GM12878 (cell line): ENCODE results near the gene RSBN1L. TPM values are rescaled to one million over a fixed set of nuclear protein-coding genes. Genes with fewer than 3 reads are reported as not detected.

Source experiments
- ATAC-seq: fragments of 200-7000 bp; cut with Tn5 transposase; 3 replicates; pipeline ENCODE4 v1.9.1; 2020; ENCODE audit warnings: mild to moderate bottlenecking, moderate library complexity
- BruUV-seq: library from RNA; stranded (reverse); fragments of 400-500 nt; replicated peaks from 2 replicates; lab custom pipeline; 2021; lab: Mats Ljungman, UMichigan
- CTCF ChIA-PET: fragments of 300-600 bp; sonication (Branson Sonifier 250); formaldehyde crosslinking; extraction: SDS; loops from one replicate; lab custom pipeline; 2021; ENCODE audit warnings: inconsistent platforms; lab: Yijun Ruan, JAX
- POLR2A ChIA-PET: fragments of 350-600 bp; formaldehyde crosslinking; extraction: SDS; loops from one replicate; lab custom pipeline; 2021; ENCODE audit warnings: inconsistent platforms; lab: Charles Lee
- RAD21 ChIA-PET: fragments of 300-600 bp; sonication (Branson Sonifier 250); formaldehyde crosslinking; loops from one replicate; lab custom pipeline; 2023; ENCODE audit warnings: antibody characterized with exemption; ENCODE audit not compliant: unreplicated experiment; lab: Charles Lee
- SMC1A ChIA-PET: fragments of 300-600 bp; sonication (Branson Sonifier 250); formaldehyde crosslinking; loops from one replicate; lab custom pipeline; 2023; ENCODE audit not compliant: unreplicated experiment, uncharacterized antibody; lab: Charles Lee
- DNase-seq: peaks from one replicate; pipeline ENCODE4 v3.0.0-alpha.2; 2011; ENCODE audit warnings: low read depth, low spot score
- FAIRE-seq: peaks from 3 replicates; lab custom pipeline; 2011; peaks lifted over from hg19 to GRCh38; lab: Jason Lieb, UNC
- H2AFZ ChIP-seq: 2 replicates; pipeline ENCODE4 v1.6.0; 2011; ENCODE audit warnings: low read depth, low read length, control low read depth; ENCODE audit not compliant: control insufficient read depth
- H3K27ac ChIP-seq: 2 replicates; pipeline ENCODE4 v1.5.1; 2011; ENCODE audit warnings: control low read depth; ENCODE audit not compliant: control insufficient read depth, insufficient read depth
- H3K27me3 ChIP-seq, 2 experiments: replicated peaks in 1 of 2; 2 replicates each; pipeline versions ENCODE4 v1.6.0 to v1.6.1; 2011; ENCODE audit warnings: low read length in 1 of 2; ENCODE audit not compliant: control insufficient read depth in 2 of 2, insufficient read depth in 2 of 2
- H3K36me3 ChIP-seq, 2 experiments: 2 replicates each; pipeline ENCODE4 v1.5.1; 2011; ENCODE audit warnings: low read length in 1 of 2; ENCODE audit not compliant: control insufficient read depth in 2 of 2, insufficient read depth in 2 of 2
- H3K4me1 ChIP-seq: 2 replicates; pipeline ENCODE4 v1.6.1; 2011; ENCODE audit warnings: mild to moderate bottlenecking, low read length, moderate library complexity, mixed read lengths; ENCODE audit not compliant: control insufficient read depth, insufficient read depth
- H3K4me2 ChIP-seq: 2 replicates; pipeline ENCODE4 v1.6.0; 2011; ENCODE audit warnings: control low read depth; ENCODE audit not compliant: control insufficient read depth, insufficient read depth
- H3K4me3 ChIP-seq: fragments of 200-600 bp; sonication (generic); 2 replicates; pipeline ENCODE4 v1.5.1; 2016
- H3K79me2 ChIP-seq: 2 replicates; pipeline ENCODE4 v1.6.0; 2011; ENCODE audit warnings: low read length; ENCODE audit not compliant: control insufficient read depth, insufficient read depth
- H3K9ac ChIP-seq: 2 replicates; pipeline ENCODE4 v1.8.0; 2011; ENCODE audit warnings: low read length, control low read depth, mixed read lengths; ENCODE audit not compliant: control insufficient read depth, insufficient read depth
- H3K9me3 ChIP-seq: replicated peaks from 3 replicates; pipeline ENCODE4 v1.5.1; 2011; ENCODE audit warnings: mild to moderate bottlenecking, low read length; ENCODE audit not compliant: control insufficient read depth, insufficient read depth
- H4K20me1 ChIP-seq: 2 replicates; pipeline ENCODE4 v1.6.0; 2011; ENCODE audit not compliant: control insufficient read depth, insufficient read depth
- IKZF1 ChIP-seq: fragments of 450-650 bp; conservative IDR thresholded peaks from 2 replicates; pipeline ENCODE4 v1.6.1; 2017; ENCODE audit warnings: antibody characterized with exemption, mild to moderate bottlenecking
- MEF2B ChIP-seq: fragments of 450-650 bp; IDR thresholded peaks from 2 replicates; pipeline ENCODE4 v1.6.1; 2018; ENCODE audit warnings: mild to moderate bottlenecking, moderate library complexity; ENCODE audit not compliant: partially characterized antibody, poor library complexity, severe bottlenecking
- NBN ChIP-seq: fragments of 450-650 bp; IDR thresholded peaks from 2 replicates; pipeline ENCODE4 v1.6.1; 2016
- ZNF217 ChIP-seq: fragments of 450-650 bp; IDR thresholded peaks from 2 replicates; pipeline ENCODE4 v1.6.1; 2017; ENCODE audit warnings: antibody characterized with exemption, mild to moderate bottlenecking
- ZSCAN29 ChIP-seq: fragments of 450-650 bp; IDR thresholded peaks from 2 replicates; pipeline ENCODE4 v1.6.1; 2017; ENCODE audit warnings: mild to moderate bottlenecking, moderate library complexity
- WGBS: methylation state at CpG from one replicate; pipeline ENCODE4 v1.1.6; 2016; ENCODE audit warnings: low lambda C conversion rate; ENCODE audit not compliant: insufficient replicate concordance, insufficient coverage; ENCODE audit errors: missing lambda C conversion rate; 5-methylcytosine and 5-hydroxymethylcytosine counted together
- in situ Hi-C: fragments of 300-500 bp; cut with MboI; formaldehyde crosslinking; loops from 9 replicates; pipeline ENCODE4 v1.14.3; 2018; ENCODE audit warnings: mixed read lengths
- intact Hi-C: fragments of 100-400 bp; cut with micrococcal nuclease; formaldehyde crosslinking; loops from one replicate; pipeline ENCODE4 v1.14.2; 2022; ENCODE audit not compliant: unreplicated experiment
- polyA plus RNA-seq, 11 experiments: library from polyadenylated mRNA; depleted of rRNA in 4 of 11; unstranded in 6 of 11; stranded (reverse) in 5 of 11; fragments of >200 nt; fragmentation: Nextera tagmentation in 4 of 11; fragmentation: Illumina TruSeq in 1 of 11; extraction: Ambion mirVana in 4 of 11; extraction: Trizol in 1 of 11; gene quantifications; 1 replicate in 1 of 11; 2 replicates in 10 of 11; pipeline versions ENCODE4 v1.2.1 to v1.2.3, GENCODE V29; 2011 to 2016; ENCODE audit warnings: inconsistent platforms in 2 of 11, missing spikeins in 2 of 11, low read depth in 1 of 11
- total RNA-seq, 4 experiments: library from RNA; depleted of rRNA in 3 of 4; stranded (reverse); fragments of >200 nt in 3 of 4; fragmentation: Illumina TruSeq in 1 of 4; extraction: Trizol in 1 of 4; gene quantifications; 2 replicates each; pipeline versions ENCODE4 v1.2.1 to v1.2.3, GENCODE V29; 2013 to 2021

The RSBN1L gene
- total and polyA plus RNA-seq, 10 of the 15 experiments (the other 5 are each of a cell fraction or from before 2014, with no cell fraction given) = 4.5 to 23.7 (median 10.3) TPM

GRCh38 chr7:77791336-77791735, 95.1 kb downstream of the RSBN1L start:
- in situ Hi-C loops (no loop called here), intact Hi-C loops (no loop called here)
- Histone ChIP-seq H4K20me1 (no peaks in the 10 kb centered on the region), H3K36me3 (peaks cover 0 to 13% of the 10 kb centered on the region in 2 experiments; a peak in 2 of 4 replicates), H3K4me3 (no peak overlapping the region), H2AFZ (no peak overlapping the region), H3K9me3 (no peaks in the 10 kb centered on the region), H3K4me1 (no peaks in the 10 kb centered on the region; the same call in 1 of the 2 replicates), H3K27ac (no peak overlapping the region), H3K9ac (no peak overlapping the region), H3K4me2 (no peak overlapping the region), H3K27me3 (no peaks in the 10 kb centered on the region), H3K79me2 (peaks cover 19% of the 10 kb centered on the region)
- ATAC-seq (no peak), DNase-seq (no peak), FAIRE-seq (no peak)
- TF ChIP-seq ZNF217 (no peak), MEF2B (no peak), NBN (no peak)
- SMC1A ChIA-PET = no interaction called here
- BruUV-seq = no TSS peak
- CTCF ChIA-PET = interaction anchor here (1.3 to 1.5 kb wide), 2 partner anchors 9 to 140 kb away, joined by 5 read pairs; no protein-coding TSS in a partner anchor
- POLR2A ChIA-PET = interaction anchor here (0.6 to 0.7 kb wide), 2 partner anchors 592 to 1375 kb away, joined by 3 read pairs; no protein-coding TSS in a partner anchor
- 90% methylated on average over 6 of the region's 6 CpGs for WGBS
- RAD21 ChIA-PET = no interaction called here

- Histone ChIP-seq H3K4me3 (no peak overlapping the region), H4K20me1 (no peaks in the 10 kb centered on the region), H3K79me2 (peaks cover 25% of the 10 kb centered on the region), H2AFZ (no peak overlapping the region), H3K4me2 (no peak overlapping the region), H3K9me3 (no peaks in the 10 kb centered on the region), H3K9ac (no peak overlapping the region), H3K4me1 (no peaks in the 10 kb centered on the region; the same call in 1 of the 2 replicates), H3K27ac (no peak overlapping the region), H3K27me3 (no peaks in the 10 kb centered on the region), H3K36me3 (peaks cover 0 to 13% of the 10 kb centered on the region in 2 experiments; a peak in 2 of 4 replicates)
- ChIA-PET SMC1A (interaction anchor here (0.7 kb wide), 1 partner anchor 119 kb away, joined by 4 read pairs; no protein-coding TSS in a partner anchor), POLR2A (no interaction called here), RAD21 (no interaction called here), CTCF (interaction anchor here (1.0 to 1.3 kb wide), 2 partner anchors 9 to 134 kb away, joined by 3 to 5 read pairs; no protein-coding TSS in a partner anchor)
- DNase-seq (no peak), FAIRE-seq (no peak), ATAC-seq (no peak)
- in situ Hi-C loops = no loop called here
- TF ChIP-seq IKZF1 (no peak), ZSCAN29 (no peak)
- BruUV-seq = no TSS peak
- intact Hi-C loops = no loop called here
- WGBS = 92% methylated on average over 2 of the region's 2 CpGs
Observed at GRCh38 chr7:77791956-77792355, 95.7 kb downstream of the RSBN1L start.
